GM21737 (cell line): ENCODE data around the gene ALDH1A3.

Experiments used
- ATAC-seq: cut with Tn5 transposase; IDR thresholded peaks from one replicate; pipeline ENCODE4 v1.9.1; 2021; ENCODE audit warnings: mild to moderate bottlenecking, moderate library complexity; ENCODE audit not compliant: unreplicated experiment

The ALDH1A3 gene

GRCh38 chr15:100858294-100858693 is 21.3 kb upstream of the ALDH1A3 start:
- no peak for ATAC-seq

- ATAC-seq, result no peak
Measured at GRCh38 chr15:100859970-100860828, 19.4 kb upstream of the ALDH1A3 start.

GRCh38 chr15:100860829-100861510 is 18.7 kb upstream of the ALDH1A3 start:
- ATAC-seq, result no peak

- ATAC-seq, result no peak
Measured at GRCh38 chr15:100861511-100861991, 18.1 kb upstream of the ALDH1A3 start.

- ATAC-seq, result no peak
Measured at GRCh38 chr15:100862162-100862561, 17.5 kb upstream of the ALDH1A3 start.

DNA sequence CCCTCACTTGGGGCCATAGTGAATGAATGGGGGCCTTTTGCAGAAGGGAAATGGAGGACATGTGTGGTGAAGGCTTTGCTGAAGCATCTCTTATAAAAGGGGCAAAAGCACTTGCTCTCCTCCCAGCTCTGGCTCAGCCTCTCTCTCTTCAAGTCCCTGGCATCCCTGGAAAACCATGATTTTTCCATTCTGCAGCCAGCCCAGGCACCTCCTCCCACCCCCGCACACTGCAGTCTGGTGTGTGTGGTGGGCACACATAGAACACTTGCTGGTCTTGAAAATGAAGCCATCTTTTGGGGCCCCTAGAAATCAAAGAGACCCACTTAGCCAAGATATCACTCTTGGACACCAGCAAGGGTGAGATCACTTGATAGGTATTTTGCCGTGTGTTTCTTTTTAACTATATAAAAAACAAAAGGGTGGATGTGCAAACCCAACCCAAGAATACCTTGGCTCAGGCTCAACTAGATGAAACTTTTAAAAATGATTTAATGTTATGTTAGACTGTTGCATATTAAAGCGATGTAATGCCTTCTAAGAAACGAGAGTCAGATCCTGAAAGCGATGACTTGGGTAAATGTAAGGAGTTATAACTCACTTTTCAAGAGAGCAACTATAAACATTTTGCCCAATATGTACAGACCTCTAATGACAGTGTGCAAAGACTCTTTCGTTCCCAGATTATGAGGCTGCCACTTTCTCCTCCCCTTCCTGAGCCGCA is 16.4 kb upstream of the ALDH1A3 start:
- ATAC-seq, result no peak

- ATAC-seq, result no peak
Measured at GRCh38 chr15:100863796-100864267, 15.8 kb upstream of the ALDH1A3 start.

GRCh38 chr15:100866386-100867330 is 13.0 kb upstream of the ALDH1A3 start:
- ATAC-seq, result no peak

GRCh38 chr15:100867433-100867832 is 12.2 kb upstream of the ALDH1A3 start:
- ATAC-seq, result no peak

DNA sequence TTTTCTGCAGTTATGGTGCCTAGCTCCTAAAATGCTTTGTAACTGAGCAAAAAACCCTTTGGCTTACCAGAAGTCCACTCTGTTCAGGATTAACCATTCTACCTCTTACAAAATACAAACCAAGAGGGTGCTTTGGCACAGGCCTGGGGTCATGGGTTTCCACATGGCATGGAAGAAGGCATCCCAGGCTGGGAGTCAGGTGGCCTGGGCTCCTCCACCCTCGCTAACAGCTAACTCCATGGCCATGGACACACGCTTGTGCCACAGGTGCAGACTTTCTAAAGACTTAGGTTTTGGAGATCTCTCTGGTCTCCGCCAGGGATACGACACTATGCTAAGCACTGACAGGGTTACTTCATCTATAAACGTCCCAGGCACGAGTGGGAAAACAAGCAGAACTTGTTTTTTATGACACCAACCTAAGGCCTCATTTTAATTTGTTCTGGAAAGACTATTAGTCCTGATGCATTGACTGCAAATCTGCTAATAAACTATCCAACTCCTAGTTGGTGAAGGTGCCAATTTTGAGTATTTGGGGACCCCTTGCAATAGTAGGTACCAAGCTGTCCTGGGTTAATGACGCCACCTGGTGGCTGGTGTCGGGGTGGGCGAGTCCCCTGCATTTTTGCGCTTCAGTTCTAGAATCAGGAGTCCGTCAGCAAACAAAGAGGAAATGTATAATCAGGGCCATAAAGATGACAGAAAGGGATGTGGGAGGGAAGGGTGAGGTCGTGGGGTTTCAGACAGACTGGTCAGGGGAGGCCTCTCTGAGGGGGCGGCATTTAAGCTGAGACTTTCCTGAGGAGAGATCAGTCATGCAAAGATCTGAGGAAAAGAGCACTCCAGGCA is 10.3 kb upstream of the ALDH1A3 start:
- ATAC-seq, result no peak

GRCh38 chr15:100873029-100873677 is 6.5 kb upstream of the ALDH1A3 start:
- peak; percentile 49 for ATAC-seq

GRCh38 chr15:100875495-100875894 is 4.1 kb upstream of the ALDH1A3 start:
- no peak for ATAC-seq

DNA sequence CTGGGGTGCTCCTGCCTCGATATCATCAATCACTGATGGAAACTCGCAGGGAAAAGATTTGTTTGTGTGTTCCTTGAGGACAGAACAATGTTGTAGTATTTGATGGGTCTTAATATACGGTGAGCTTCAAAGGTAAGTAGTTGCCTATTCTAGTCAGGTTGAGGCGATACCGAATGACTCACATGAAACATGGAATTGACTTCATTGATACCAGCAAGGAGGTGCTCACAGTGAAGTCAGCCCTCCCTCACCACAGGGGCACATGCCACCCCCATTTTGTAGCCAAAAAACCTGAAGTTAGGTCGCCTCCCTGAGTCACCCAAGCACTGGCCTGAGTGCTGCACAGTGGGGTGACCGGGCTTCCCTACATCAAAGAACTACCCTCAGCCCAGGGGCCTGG is 3.7 kb upstream of the ALDH1A3 start:
- ATAC-seq, result no peak

DNA sequence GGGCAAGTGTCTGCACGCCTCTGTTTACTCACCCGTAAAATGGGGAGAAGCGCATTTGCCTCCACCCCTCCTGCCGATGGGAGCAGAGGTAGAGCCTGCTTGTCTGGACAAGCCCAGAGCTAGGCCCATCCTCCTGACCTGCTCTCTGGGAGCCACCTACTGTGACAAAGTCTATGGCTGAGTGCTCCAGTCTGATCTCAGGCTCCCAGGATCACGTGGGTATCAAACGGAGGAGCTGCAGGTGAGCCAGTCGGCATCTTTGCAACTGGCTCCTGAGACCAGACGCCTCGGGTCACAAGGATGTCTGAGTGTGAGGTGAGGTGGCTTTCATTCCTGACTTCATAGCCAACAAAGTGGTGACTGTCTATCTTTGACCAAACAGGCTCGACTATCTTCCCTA is 2.1 kb upstream of the ALDH1A3 start:
- ATAC-seq, result no peak

DNA sequence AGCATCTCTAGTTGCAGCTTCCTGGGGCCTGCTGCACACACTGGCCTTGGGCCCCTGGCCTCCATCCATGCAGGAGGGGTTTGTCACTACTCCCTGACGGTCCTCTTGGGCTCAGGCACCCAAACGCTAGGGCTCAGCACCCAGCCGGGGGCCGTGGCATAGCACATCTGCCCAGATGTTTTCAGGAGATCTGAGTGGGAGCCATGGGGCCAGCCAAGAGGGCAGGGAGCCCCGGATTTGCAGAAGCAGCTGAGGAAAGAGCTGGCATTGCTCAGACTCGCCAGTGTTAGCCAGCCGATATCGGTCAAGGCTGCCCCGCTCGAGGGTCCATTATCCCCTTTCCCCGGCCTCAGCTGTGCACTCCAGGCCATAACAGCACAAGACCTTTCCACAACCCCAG is 1.5 kb upstream of the ALDH1A3 start:
- no peak for ATAC-seq

DNA sequence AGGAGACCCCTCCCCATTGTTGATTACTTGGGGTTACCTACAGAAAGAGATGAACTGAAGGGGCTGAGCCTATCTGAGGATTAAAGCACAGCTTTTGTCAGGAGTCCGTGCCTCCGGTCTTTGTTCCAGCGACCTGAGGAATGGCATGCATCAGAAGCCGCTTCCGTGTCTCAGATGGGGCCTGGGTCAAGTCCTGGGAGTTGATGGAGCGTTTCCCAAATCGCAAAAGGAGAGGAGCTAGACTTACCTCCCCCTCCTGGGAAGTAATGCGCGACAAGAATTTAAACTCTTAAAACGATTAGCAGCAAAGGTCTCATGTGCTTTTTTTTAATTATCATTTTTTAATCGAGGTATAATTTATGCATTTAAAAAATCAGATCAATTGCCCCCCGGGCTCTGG is 983 bp upstream of the ALDH1A3 start:
- ATAC-seq, result no peak

DNA sequence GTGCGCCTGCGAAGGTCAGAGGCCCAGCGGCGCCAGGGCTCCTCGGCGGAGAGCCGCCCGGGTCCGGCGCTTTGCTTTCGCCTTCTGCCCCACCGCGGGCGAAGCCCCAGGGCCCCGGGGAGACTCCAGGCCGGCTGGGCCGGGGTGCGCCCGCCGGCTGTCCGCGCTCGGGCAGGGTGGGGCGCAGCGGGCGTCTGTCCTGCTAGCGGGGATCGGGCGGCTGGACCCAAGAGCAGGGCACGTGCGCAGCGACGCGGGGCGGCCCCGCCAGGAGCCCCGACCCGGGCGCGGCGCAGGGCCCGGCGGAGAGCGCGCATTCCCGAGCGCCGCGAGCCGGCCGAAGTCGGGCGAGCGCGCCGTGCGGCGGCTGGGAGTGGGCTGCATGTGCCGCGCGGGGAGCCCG is 569 bp upstream of the ALDH1A3 start:
- no peak for ATAC-seq

GRCh38 chr15:100880139-100880896 is 687 bp downstream of the ALDH1A3 start:
- no peak for ATAC-seq
